H1 (cell line): Measurements from ENCODE around the gene CTNNA3. TPM values are rescaled to one million over a fixed set of nuclear protein-coding genes. Genes with fewer than 3 reads are reported as not detected.

Source experiments
- CTCF ChIA-PET: fragments of 300-600 bp; sonication (Branson Sonifier 250); formaldehyde crosslinking; loops from one replicate; lab custom pipeline; 2021; ENCODE audit not compliant: partially characterized antibody; lab: Charles Lee
- POLR2A ChIA-PET: fragments of 300-600 bp; sonication (Branson Sonifier 250); formaldehyde crosslinking; loops from one replicate; lab custom pipeline; 2021; ENCODE audit warnings: inconsistent platforms; ENCODE audit not compliant: partially characterized antibody; lab: Charles Lee
- DNase-seq, 2 experiments: peaks; one replicate each; pipeline versions ENCODE4 v3.0.0 to v3.0.0-alpha.2; 2010 to 2022; ENCODE audit warnings: low spot score in 2 of 2, low read depth in 1 of 2, mixed read lengths in 1 of 2
- FAIRE-seq: peaks from 2 replicates; lab custom pipeline; 2011; peaks lifted over from hg19 to GRCh38; lab: Jason Lieb, UNC
- H2AFZ ChIP-seq: 2 replicates; pipeline ENCODE4 v1.8.1; 2012; ENCODE audit warnings: low read length, inconsistent platforms
- H2AK5ac ChIP-seq: 2 replicates; pipeline ENCODE4 v1.6.1; 2013; ENCODE audit warnings: low read depth, low read length
- H2BK120ac ChIP-seq: replicated peaks from 2 replicates; pipeline ENCODE3; 2013; ENCODE audit warnings: low read depth, low read length, inconsistent platforms
- H2BK12ac ChIP-seq: 2 replicates; pipeline ENCODE4 v1.6.1; 2013; ENCODE audit warnings: low read depth, low read length
- H2BK15ac ChIP-seq: 2 replicates; pipeline ENCODE4 v1.6.1; 2013; ENCODE audit warnings: low read length
- H2BK20ac ChIP-seq: 2 replicates; pipeline ENCODE4 v1.6.1; 2013; ENCODE audit warnings: low read length
- H2BK5ac ChIP-seq: 2 replicates; pipeline ENCODE4 v1.6.1; 2013; ENCODE audit warnings: low read depth, low read length
- H3K14ac ChIP-seq: 2 replicates; pipeline ENCODE4 v1.6.1; 2013; ENCODE audit warnings: inconsistent platforms; ENCODE audit not compliant: insufficient read length
- H3K18ac ChIP-seq: 2 replicates; pipeline ENCODE4 v1.6.1; 2013; ENCODE audit warnings: low read length; ENCODE audit errors: extremely low read depth
- H3K23ac ChIP-seq: 2 replicates; pipeline ENCODE4 v1.6.1; 2013; ENCODE audit warnings: inconsistent platforms; ENCODE audit not compliant: insufficient read length
- H3K23me2 ChIP-seq: 2 replicates; pipeline ENCODE4 v1.6.1; 2013; ENCODE audit warnings: low read depth, low read length
- H3K27ac ChIP-seq: 2 replicates; pipeline ENCODE4 v1.6.1; 2011; ENCODE audit warnings: low read depth, low read length, inconsistent platforms
- H3K27me3 ChIP-seq, 4 experiments: replicated peaks in 1 of 4; 1 replicate in 1 of 4; 2 replicates in 3 of 4; pipeline versions ENCODE4 v1.6.1 to v1.8.1; 2011 to 2013; ENCODE audit warnings: low read length in 3 of 4, mild to moderate bottlenecking in 3 of 4, inconsistent platforms in 2 of 4, mixed read lengths in 2 of 4, moderate library complexity in 1 of 4; ENCODE audit not compliant: control insufficient read depth in 3 of 4, insufficient read depth in 3 of 4; ENCODE audit errors: extremely low read depth in 1 of 4
- H3K36me3 ChIP-seq, 4 experiments: 2 replicates each; pipeline versions ENCODE4 v1.6.1 to v1.8.1; 2011 to 2013; ENCODE audit warnings: mild to moderate bottlenecking in 4 of 4, low read length in 3 of 4, moderate library complexity in 2 of 4, control low read depth in 1 of 4, inconsistent platforms in 1 of 4; ENCODE audit not compliant: insufficient read depth in 4 of 4, control insufficient read depth in 2 of 4
- H3K4ac ChIP-seq: replicated peaks from 2 replicates; pipeline ENCODE3; 2013; ENCODE audit warnings: low read length, low read depth, mixed read lengths, inconsistent platforms; ENCODE audit not compliant: insufficient read length
- H3K4me1 ChIP-seq, 4 experiments: replicated peaks in 1 of 4; 1 replicate in 1 of 4; 2 replicates in 3 of 4; pipeline versions ENCODE4 v1.6.1 to v1.8.1; 2011 to 2013; ENCODE audit warnings: low read length in 3 of 4, inconsistent platforms in 2 of 4, mixed read lengths in 1 of 4; ENCODE audit not compliant: insufficient read depth in 4 of 4, control insufficient read depth in 3 of 4
- H3K4me2 ChIP-seq, 2 experiments: 2 replicates each; pipeline versions ENCODE4 v1.6.1 to v1.8.1; 2011 to 2013; ENCODE audit warnings: low read depth in 2 of 2, low read length in 2 of 2, control low read depth in 1 of 2, inconsistent platforms in 1 of 2, mild to moderate bottlenecking in 1 of 2; ENCODE audit not compliant: insufficient read depth in 1 of 2
- H3K4me3 ChIP-seq, 4 experiments: fragments of 200-600, 300-600 bp in 1 of 4; sonication (generic), shearing (Covaris generic), sonication (Bioruptor Twin) in 1 of 4; 2 replicates each; pipeline versions ENCODE4 v1.5.1 to v1.8.1; 2011 to 2016; ENCODE audit warnings: low read length in 4 of 4, low read depth in 3 of 4, control low read depth in 2 of 4, inconsistent platforms in 2 of 4, mild to moderate bottlenecking in 2 of 4, mixed read lengths in 1 of 4, moderate library complexity in 1 of 4; ENCODE audit not compliant: insufficient read depth in 2 of 4; ENCODE audit errors: extremely low read depth in 1 of 4
- H3K56ac ChIP-seq: replicated peaks from 2 replicates; pipeline ENCODE3; 2013; ENCODE audit warnings: low read depth, mild to moderate bottlenecking, mixed read lengths, low read length, inconsistent platforms; ENCODE audit not compliant: insufficient read length
- H3K79me1 ChIP-seq: 2 replicates; pipeline ENCODE4 v1.6.1; 2013; ENCODE audit warnings: low read depth, low read length, control low read depth
- H3K79me2 ChIP-seq, 2 experiments: 2 replicates each; pipeline versions ENCODE4 v1.6.1 to v1.8.1; 2012 to 2013; ENCODE audit warnings: low read length in 2 of 2, mild to moderate bottlenecking in 2 of 2, inconsistent platforms in 1 of 2; ENCODE audit not compliant: insufficient read depth in 2 of 2, control insufficient read depth in 1 of 2
- H3K9ac ChIP-seq, 4 experiments: replicated peaks in 1 of 4; 1 replicate in 1 of 4; 2 replicates in 3 of 4; pipeline versions ENCODE4 v1.6.1 to v1.8.1; 2011 to 2013; ENCODE audit warnings: low read depth in 3 of 4, low read length in 3 of 4, control low read depth in 2 of 4, mild to moderate bottlenecking in 2 of 4, moderate library complexity in 2 of 4, inconsistent platforms in 1 of 4; ENCODE audit errors: extremely low read depth in 1 of 4
- H3K9me3 ChIP-seq, 2 experiments: 2 replicates each; pipeline versions ENCODE4 v1.6.1 to v1.8.1; 2012 to 2013; ENCODE audit warnings: mild to moderate bottlenecking in 2 of 2, moderate library complexity in 2 of 2, control low read depth in 1 of 2, inconsistent platforms in 1 of 2, low read depth in 1 of 2, low read length in 1 of 2, mixed read lengths in 1 of 2; ENCODE audit not compliant: insufficient read depth in 2 of 2
- H4K20me1 ChIP-seq, 2 experiments: replicated peaks in 1 of 2; 2 replicates each; pipeline versions ENCODE3 to v1.8.1; 2011 to 2013; ENCODE audit warnings: inconsistent platforms in 2 of 2, low read length in 2 of 2, mild to moderate bottlenecking in 1 of 2; ENCODE audit not compliant: insufficient read depth in 2 of 2, control insufficient read depth in 1 of 2
- H4K5ac ChIP-seq: 2 replicates; pipeline ENCODE4 v1.6.1; 2013; ENCODE audit warnings: low read length, low read depth, mixed read lengths, inconsistent platforms; ENCODE audit not compliant: insufficient read length
- H4K8ac ChIP-seq: 2 replicates; pipeline ENCODE4 v1.8.0; 2013; ENCODE audit warnings: mild to moderate bottlenecking, moderate library complexity, low read length, inconsistent platforms; ENCODE audit not compliant: insufficient read depth; ENCODE audit errors: extremely low read depth
- H4K91ac ChIP-seq: replicated peaks from 2 replicates; pipeline ENCODE3; 2013; ENCODE audit warnings: low read length, mixed read lengths, inconsistent platforms; ENCODE audit not compliant: insufficient read length
- BRCA1 ChIP-seq: IDR thresholded peaks from 2 replicates; pipeline ENCODE4 v1.6.1; 2012; ENCODE audit warnings: low read depth, low read length, improper control_type of control experiment
- CTBP2 ChIP-seq: IDR thresholded peaks from 2 replicates; pipeline ENCODE4 v1.7.0; 2011; ENCODE audit warnings: borderline replicate concordance, mild to moderate bottlenecking, moderate library complexity, mixed read lengths, low read length; ENCODE audit not compliant: insufficient read depth, insufficient read length
- JUN ChIP-seq: IDR thresholded peaks from 2 replicates; pipeline ENCODE4 v1.6.1; 2011; ENCODE audit warnings: low read depth, mild to moderate bottlenecking, improper control_type of control experiment, low read length
- KDM5A ChIP-seq: fragments of 200-600 bp; IDR thresholded peaks from 2 replicates; pipeline ENCODE4 v1.7.1; 2012; ENCODE audit warnings: mild to moderate bottlenecking, low read length, inconsistent platforms, mixed read lengths
- RNF2 ChIP-seq: fragments of 200-900, 300-1000 bp; sonication (generic); IDR thresholded peaks from 2 replicates; pipeline ENCODE4 v1.7.1; 2016; ENCODE audit warnings: borderline replicate concordance, low read depth, mild to moderate bottlenecking, antibody characterized with exemption, low read length; ENCODE audit not compliant: poor library complexity, severe bottlenecking; ENCODE audit errors: missing control alignments
- TEAD4 ChIP-seq: IDR thresholded peaks from 2 replicates; pipeline ENCODE4 v1.6.1; 2012; ENCODE audit warnings: low read depth, low read length, inconsistent platforms, mixed read lengths
- YY1 ChIP-seq: IDR thresholded peaks from 2 replicates; pipeline ENCODE4 v1.6.1; 2011; ENCODE audit warnings: low read depth, mild to moderate bottlenecking, low read length
- polyA plus RNA-seq, 7 experiments: library from polyadenylated mRNA; depleted of rRNA in 3 of 7; stranded (reverse) in 5 of 7; unstranded in 2 of 7; fragments of >200 nt in 5 of 7; fragments of 200-250 nt in 2 of 7; gene quantifications; 1 replicate in 5 of 7; 2 replicates in 1 of 7; 4 replicates in 1 of 7; pipeline versions ENCODE4 v1.2.1 to v1.2.3, GENCODE V29; 2011 to 2013; ENCODE audit warnings: missing spikeins in 2 of 7, mixed read lengths in 2 of 7
- total RNA-seq: library from RNA; stranded (reverse); fragmentation: NEBNext Ultra II Directional; extraction: Animal tissue kit (Norgen Biotek cat#: 25700); gene quantifications from 2 replicates; pipeline ENCODE4 v1.2.1, GENCODE V29; 2021

CTNNA3 gene
- total and polyA plus RNA-seq, 2 of the 8 experiments (the other 6 are each of a cell fraction or from before 2014, with no cell fraction given) = 1.3 to 1.5 TPM

GRCh38 chr10:66792441-66792840 lies 903.6 kb downstream of the CTNNA3 start:
- H2BK12ac ChIP-seq = no peak overlapping the region
- no peak for TF ChIP-seq BRCA1
- TF ChIP-seq YY1 = no peak
- no peak for TF ChIP-seq TEAD4
- TF ChIP-seq CTBP2 = no peak
- TF ChIP-seq RNF2 = no peak
- TF ChIP-seq JUN = no peak
- no peak for TF ChIP-seq KDM5A
- CTCF ChIA-PET = interaction anchor here (0.9 to 2.3 kb wide), 5 partner anchors 10 to 1337 kb away, joined by 3 to 7 read pairs (median 4); no protein-coding TSS in a partner anchor

More at GRCh38 chr10:66792441-66792840, 903.6 kb downstream of the CTNNA3 start:
- no peak overlapping the region for H4K91ac ChIP-seq
- H3K27ac ChIP-seq = no peak overlapping the region
- no peaks in the 10 kb centered on the region for H3K36me3 ChIP-seq
- H3K27me3 ChIP-seq = no peaks in the 10 kb centered on the region
- H3K14ac ChIP-seq = no peak overlapping the region
- H2AFZ ChIP-seq = no peak overlapping the region
- H3K79me2 ChIP-seq = no peaks in the 10 kb centered on the region
- no peak overlapping the region for H4K8ac ChIP-seq
- no peak overlapping the region for H2BK5ac ChIP-seq
- no peak overlapping the region for H2BK20ac ChIP-seq
- DNase-seq (no peak), FAIRE-seq (no peak)
- H3K9me3 ChIP-seq = no peaks in the 10 kb centered on the region
- H2BK120ac ChIP-seq = no peak overlapping the region
- H2AK5ac ChIP-seq = no peak overlapping the region
- no peaks in the 10 kb centered on the region for H4K20me1 ChIP-seq
- H4K5ac ChIP-seq = no peak overlapping the region
- H3K23me2 ChIP-seq = no peaks in the 10 kb centered on the region
- no peak overlapping the region for H3K4ac ChIP-seq
- H3K23ac ChIP-seq = no peak overlapping the region
- H3K79me1 ChIP-seq = no peaks in the 10 kb centered on the region
- no peak overlapping the region for H3K9ac ChIP-seq
- no peak overlapping the region for H3K56ac ChIP-seq
- no peak overlapping the region for H3K18ac ChIP-seq
- H3K4me1 ChIP-seq = no peaks in the 10 kb centered on the region
- H3K4me2 ChIP-seq = no peak overlapping the region
- POLR2A ChIA-PET = no interaction called here
- no peak overlapping the region for H3K4me3 ChIP-seq
- no peak overlapping the region for H2BK15ac ChIP-seq
